Measurements from ENCODE around the gene BID. TPM values are rescaled to one million over a fixed set of nuclear protein-coding genes. Genes with fewer than 3 reads are reported as not detected.
A peak's percentile ranks its signal among the peaks of the same experiment; 100 is the strongest.

The BID gene
- total RNA-seq, 1 experiment from 2014 or later: 23.2 TPM

- H3K23me2 ChIP-seq (ENCODE audit: insufficient read length, low read depth, low read length, poor library complexity, severe bottlenecking): no peaks in the 10 kb centered on the region
- no peak overlapping the region for H2BK20ac ChIP-seq (ENCODE audit: low read depth, low read length, poor library complexity, severe bottlenecking)
- H3K9me3 Mint-ChIP-seq: no peaks in the 10 kb centered on the region
- no peak overlapping the region for H4K91ac ChIP-seq (ENCODE audit: insufficient read length, low read depth, low read length)
- peak overlapping the region in 2 of 3 experiments; percentile 9 to 41; a peak in 2 of 7 replicates for H3K27ac Mint-ChIP-seq
- no peak overlapping the region for H4K5ac ChIP-seq (ENCODE audit: insufficient read length, low read depth, low read length)
- peaks cover 0 to 4% (median 0%) of the 10 kb centered on the region in 3 experiments; a peak in 3 of 7 replicates for H3K36me3 Mint-ChIP-seq (ENCODE audit: insufficient read depth in 1 of 3, low read depth in 3 of 3)
- H3K4me3 Mint-ChIP-seq: no peak overlapping the region
- no peak overlapping the region for H3K4me2 ChIP-seq (ENCODE audit: insufficient read depth, insufficient read length, low read length)
- H3K14ac ChIP-seq (ENCODE audit: insufficient read depth, low read length): no peak overlapping the region; the same call in 1 of the 2 replicates
- H3K9ac ChIP-seq (ENCODE audit: extremely low read depth, insufficient read length, low read length): no peak overlapping the region
- no peak overlapping the region for H2AK5ac ChIP-seq (ENCODE audit: insufficient read length, low read length)
- H3K18ac ChIP-seq (ENCODE audit: insufficient read length, low read depth, low read length): no peak overlapping the region
- H3K79me1 ChIP-seq (ENCODE audit: insufficient read depth, low read depth, low read length, poor library complexity, severe bottlenecking): no peaks in the 10 kb centered on the region
- no peak for DNase-seq
- no peak overlapping the region for H3K23ac ChIP-seq (ENCODE audit: insufficient read length, low read depth, low read length)
- no peaks in the 10 kb centered on the region for H3K27me3 Mint-ChIP-seq (ENCODE audit: low read depth)
- no CpG with 5 or more reads among the region's 25 CpGs for WGBS (ENCODE audit: extremely low coverage, insufficient read length, low lambda C conversion rate)
- H3K4me1 Mint-ChIP-seq: no peaks in the 10 kb centered on the region
- no peaks in the 10 kb centered on the region for H3K9me3 ChIP-seq (ENCODE audit: control insufficient read depth, low read depth, low read length)
- no peaks in the 10 kb centered on the region for H3K4me1 ChIP-seq (ENCODE audit: insufficient read depth, low read length)
- no peak overlapping the region for H3K4ac ChIP-seq (ENCODE audit: low read depth, low read length)
- no peaks in the 10 kb centered on the region for H3K27me3 ChIP-seq (ENCODE audit: insufficient read depth, low read length)
- no peak overlapping the region for H2BK120ac ChIP-seq (ENCODE audit: low read depth, low read length, poor library complexity, severe bottlenecking)
- TF ChIP-seq, protein P1, sequence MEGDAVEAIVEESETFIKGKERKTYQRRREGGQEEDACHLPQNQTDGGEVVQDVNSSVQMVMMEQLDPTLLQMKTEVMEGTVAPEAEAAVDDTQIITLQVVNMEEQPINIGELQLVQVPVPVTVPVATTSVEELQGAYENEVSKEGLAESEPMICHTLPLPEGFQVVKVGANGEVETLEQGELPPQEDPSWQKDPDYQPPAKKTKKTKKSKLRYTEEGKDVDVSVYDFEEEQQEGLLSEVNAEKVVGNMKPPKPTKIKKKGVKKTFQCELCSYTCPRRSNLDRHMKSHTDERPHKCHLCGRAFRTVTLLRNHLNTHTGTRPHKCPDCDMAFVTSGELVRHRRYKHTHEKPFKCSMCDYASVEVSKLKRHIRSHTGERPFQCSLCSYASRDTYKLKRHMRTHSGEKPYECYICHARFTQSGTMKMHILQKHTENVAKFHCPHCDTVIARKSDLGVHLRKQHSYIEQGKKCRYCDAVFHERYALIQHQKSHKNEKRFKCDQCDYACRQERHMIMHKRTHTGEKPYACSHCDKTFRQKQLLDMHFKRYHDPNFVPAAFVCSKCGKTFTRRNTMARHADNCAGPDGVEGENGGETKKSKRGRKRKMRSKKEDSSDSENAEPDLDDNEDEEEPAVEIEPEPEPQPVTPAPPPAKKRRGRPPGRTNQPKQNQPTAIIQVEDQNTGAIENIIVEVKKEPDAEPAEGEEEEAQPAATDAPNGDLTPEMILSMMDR (conservative IDR thresholded peaks at IDR 0.05): no peak
- no peak overlapping the region for H3K27ac ChIP-seq (ENCODE audit: insufficient read length, low read depth, low read length)
- H2AFZ ChIP-seq (ENCODE audit: low read length): no peak overlapping the region
- H2BK5ac ChIP-seq (ENCODE audit: insufficient read length, low read length): no peak overlapping the region
- no peaks in the 10 kb centered on the region for H3K79me2 ChIP-seq (ENCODE audit: insufficient read depth, low read length)
- no peaks in the 10 kb centered on the region for H4K20me1 ChIP-seq (ENCODE audit: control insufficient read depth, insufficient read depth, insufficient read length)
- no peak overlapping the region for H2BK15ac ChIP-seq (ENCODE audit: low read depth, low read length)
- no peak overlapping the region for H2BK12ac ChIP-seq (ENCODE audit: insufficient read length, low read depth, low read length)
- no peak overlapping the region for H4K8ac ChIP-seq (replicated peaks; ENCODE audit: insufficient read length, low read depth, low read length)
- no peak overlapping the region for H3K56ac ChIP-seq (ENCODE audit: insufficient read length, low read depth, low read length)
- H3T11ph ChIP-seq (ENCODE audit: low read length): no peak overlapping the region
Observed at GRCh38 chr22:17794726-17795542, 20.7 kb upstream of the BID start.

Data from H9 (cell line).